GM10266 (cell line): ENCODE results near the gene KLHL2.

Experiments
- DNase-seq: peaks from one replicate; pipeline ENCODE4 v3.0.0; 2012; ENCODE audit errors: extremely low spot score
- CTCF ChIP-seq: IDR thresholded peaks from 2 replicates; pipeline ENCODE4 v1.5.1; 2012; ENCODE audit warnings: mild to moderate bottlenecking, low read depth; ENCODE audit not compliant: control insufficient read depth, insufficient read depth; ENCODE audit errors: missing control alignments

Gene KLHL2

GRCh38 chr4:165364452-165365080 lies 157.2 kb downstream of the KLHL2 start:
- no peak for TF ChIP-seq CTCF
- no peak for DNase-seq

GRCh38 chr4:165367040-165367439 lies 159.7 kb downstream of the KLHL2 start:
- DNase-seq = no peak
- TF ChIP-seq CTCF = no peak

- no peak for TF ChIP-seq CTCF
These were observed 160.8 kb downstream of the KLHL2 start for GRCh38 chr4:165368114-165368513.

GRCh38 chr4:165368567-165368966 lies 161.2 kb downstream of the KLHL2 start:
- DNase-seq = no peak
- TF ChIP-seq CTCF = no peak

More at GRCh38 chr4:165368114-165368513, 160.8 kb downstream of the KLHL2 start:
- no peak for DNase-seq

GRCh38 chr4:165369522-165369921 lies 162.2 kb downstream of the KLHL2 start:
- no peak for DNase-seq
- no peak for TF ChIP-seq CTCF

- no peak for DNase-seq
These were observed 163.2 kb downstream of the KLHL2 start for GRCh38 chr4:165370530-165370929.

More at GRCh38 chr4:165370530-165370929, 163.2 kb downstream of the KLHL2 start:
- TF ChIP-seq CTCF = no peak
